Fibroblast of the aortic adventitia (primary cell): ENCODE results near the gene SCAPER. TPM values are rescaled to one million over a fixed set of nuclear protein-coding genes. Genes with fewer than 3 reads are reported as not detected.

Experiments used
- DNase-seq: peaks from one replicate; pipeline ENCODE4 v3.0.0-alpha.2; 2010; ENCODE audit warnings: low read depth
- H3K4me3 ChIP-seq: 2 replicates; pipeline ENCODE4 v1.5.1; 2011; ENCODE audit warnings: low read depth, mild to moderate bottlenecking, control low read depth, low read length, moderate library complexity
- CTCF ChIP-seq: IDR thresholded peaks from 2 replicates; pipeline ENCODE4 v1.5.1; 2011; ENCODE audit warnings: mild to moderate bottlenecking, low read length, control low read depth, inconsistent platforms; ENCODE audit not compliant: insufficient read depth
- total RNA-seq: library from RNA; depleted of rRNA; stranded (reverse); fragments of >200 nt; gene quantifications from 2 replicates; pipeline ENCODE4 v1.2.3, GENCODE V29; 2012; ENCODE audit warnings: low replicate concordance

Gene SCAPER
- total RNA-seq, 1 donor: 16.3 TPM

GRCh38 chr15:76868740-76869139 lies 36.4 kb downstream of the SCAPER start:
- no peak for TF ChIP-seq CTCF
- DNase-seq: no peak
- no peak overlapping the region for H3K4me3 ChIP-seq

DNA sequence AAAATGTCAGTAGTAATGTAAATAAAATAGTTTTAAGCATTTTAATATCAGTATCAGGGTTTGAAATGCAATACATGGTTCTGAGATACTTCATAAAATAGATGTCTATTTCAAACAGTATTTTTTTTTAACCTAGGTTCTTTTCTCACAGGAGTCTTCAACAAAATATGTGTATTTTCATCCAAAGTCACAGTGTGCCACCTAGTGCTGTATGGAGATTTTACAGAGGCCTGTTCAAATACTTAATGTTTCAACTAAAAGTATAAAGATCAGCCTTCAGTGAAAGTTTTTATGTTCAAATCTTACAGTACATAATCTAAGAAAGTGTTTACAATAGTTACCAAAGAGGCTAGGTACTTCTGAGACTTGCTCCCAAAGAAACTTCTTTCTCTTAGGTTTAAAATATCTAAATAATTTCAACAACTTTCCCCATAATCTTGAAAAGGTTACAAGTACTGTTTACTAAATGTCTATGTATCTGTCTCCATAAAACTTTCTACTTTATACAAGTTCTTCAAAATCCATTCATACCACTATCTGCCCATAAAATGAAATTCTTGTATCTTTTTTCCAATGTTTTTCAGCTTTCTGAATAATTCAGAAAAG lies 38.3 kb downstream of the SCAPER start:
- H3K4me3 ChIP-seq: no peak overlapping the region
- TF ChIP-seq CTCF: peak; percentile 65

DNA sequence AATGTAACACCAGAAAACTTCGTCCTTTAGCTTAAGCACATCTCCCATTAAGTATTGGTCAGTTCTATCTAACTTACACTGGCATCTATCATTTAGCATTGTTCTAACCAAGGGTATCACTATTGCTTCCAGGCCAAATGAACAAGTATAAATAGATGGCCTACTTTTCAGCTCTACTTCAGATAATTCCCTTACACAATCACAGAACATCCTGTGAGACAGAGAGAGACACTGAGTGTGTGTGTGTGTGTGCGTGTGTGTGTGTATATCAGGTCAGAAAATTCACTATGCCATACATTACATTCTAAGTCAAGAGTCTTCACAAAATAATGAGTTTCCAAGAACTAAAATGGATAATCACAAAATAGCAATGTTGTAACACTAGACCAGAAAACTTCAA lies 39.1 kb downstream of the SCAPER start:
- TF ChIP-seq CTCF: no peak
- no peak overlapping the region for H3K4me3 ChIP-seq
- no peak for DNase-seq

More for the DNA sequence above, 38.3 kb downstream of the SCAPER start:
- peak; percentile 69 for DNase-seq

- TF ChIP-seq CTCF: no peak
- DNase-seq: no peak
- no peak overlapping the region for H3K4me3 ChIP-seq
These were observed 39.6 kb downstream of the SCAPER start for GRCh38 chr15:76865548-76865991.

- no peak for TF ChIP-seq CTCF
- no peak for DNase-seq
- no peak overlapping the region for H3K4me3 ChIP-seq
These were observed 40.6 kb downstream of the SCAPER start for GRCh38 chr15:76864586-76864985.

DNA sequence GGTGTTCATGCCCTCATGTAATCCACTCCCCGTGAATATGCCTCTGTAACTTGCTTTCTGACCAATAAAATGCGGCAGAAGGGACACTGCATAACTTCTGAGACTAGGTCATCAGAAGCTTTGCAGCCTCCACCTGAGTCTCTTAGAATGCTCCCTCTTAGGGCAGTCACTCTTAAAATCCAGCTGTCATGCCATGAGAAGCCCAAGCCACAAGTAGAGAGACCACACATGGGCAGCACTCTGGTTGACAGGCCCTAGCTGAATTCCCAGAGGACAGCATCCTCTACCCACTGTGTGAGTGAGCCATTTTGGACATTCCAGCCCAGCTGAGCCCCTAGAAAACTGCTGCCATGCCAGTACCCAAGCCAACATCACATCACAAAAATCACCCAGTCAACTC lies 41.4 kb downstream of the SCAPER start:
- no peak for TF ChIP-seq CTCF
- no peak overlapping the region for H3K4me3 ChIP-seq
- DNase-seq: no peak

DNA sequence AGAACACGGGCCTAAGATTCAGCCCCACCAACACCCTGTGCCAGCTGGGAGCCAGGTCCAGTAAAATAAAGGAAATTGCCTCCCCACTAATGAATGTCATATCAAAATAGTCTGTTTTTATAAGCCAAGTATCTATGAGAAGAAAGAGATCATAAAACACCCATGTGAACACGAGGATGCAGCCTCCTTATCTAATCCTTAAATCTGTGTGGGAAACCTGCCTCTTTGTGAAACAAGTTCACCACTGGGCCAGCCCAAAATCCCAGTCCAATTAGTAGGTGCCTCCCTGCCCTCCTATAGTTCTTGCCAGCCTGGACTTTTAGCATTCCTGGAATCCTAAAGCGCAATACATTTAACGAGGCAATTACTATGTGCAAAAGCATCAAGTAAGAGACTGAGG lies 42.0 kb downstream of the SCAPER start:
- no peak for DNase-seq
- no peak for TF ChIP-seq CTCF
- no peak overlapping the region for H3K4me3 ChIP-seq
